ACHN (cell line): ENCODE measurements around the gene ACTR5.

Experiments used
- DNase-seq: peaks from one replicate; pipeline ENCODE4 v3.0.0-alpha.2; 2015
- in situ Hi-C: cut with HindIII; loops from 2 replicates; pipeline ENCODE4 v1.10.0; 2017; ENCODE audit warnings: low sequenced_read_pairs, low pct_ligation_motif_present, low pct_unique_long_range_greater_than_20kb

ACTR5 gene

GRCh38 chr20:38757145-38757775, 9.0 kb downstream of the ACTR5 start:
- in situ Hi-C loops, result no loop called here

GRCh38 chr20:38759106-38759505, 10.8 kb downstream of the ACTR5 start:
- no peak for DNase-seq
- in situ Hi-C loops, result no loop called here

More at GRCh38 chr20:38757145-38757775, 9.0 kb downstream of the ACTR5 start:
- DNase-seq, result no peak

DNA sequence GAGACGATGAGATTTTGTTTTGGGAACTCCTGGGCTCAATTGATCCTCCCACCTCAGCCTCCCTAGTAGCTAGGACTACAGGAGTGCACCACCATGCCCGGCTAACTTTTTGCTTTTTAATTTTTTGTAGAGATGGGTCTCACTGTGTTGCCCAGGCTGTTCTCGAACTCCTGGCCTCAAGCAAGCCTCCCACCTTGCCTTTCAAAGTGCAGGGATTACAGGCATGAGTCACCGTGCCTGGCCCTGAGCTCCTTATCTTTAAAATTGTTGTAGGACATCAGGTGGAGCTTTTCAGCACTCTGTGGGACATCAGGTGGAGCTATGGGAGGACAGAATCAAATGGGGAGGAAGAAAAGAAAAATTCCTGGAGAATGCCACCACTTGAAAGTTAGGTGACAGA, 12.7 kb downstream of the ACTR5 start:
- in situ Hi-C loops, result no loop called here
- no peak for DNase-seq

- DNase-seq, result no peak
- in situ Hi-C loops, result no loop called here
Observed at GRCh38 chr20:38762174-38762573, 13.9 kb downstream of the ACTR5 start.

GRCh38 chr20:38763616-38764015, 15.4 kb downstream of the ACTR5 start:
- in situ Hi-C loops, result no loop called here
- DNase-seq, result no peak

- in situ Hi-C loops, result no loop called here
- peak; percentile 94 for DNase-seq
Observed at GRCh38 chr20:38764567-38765318, 16.5 kb downstream of the ACTR5 start.

DNA sequence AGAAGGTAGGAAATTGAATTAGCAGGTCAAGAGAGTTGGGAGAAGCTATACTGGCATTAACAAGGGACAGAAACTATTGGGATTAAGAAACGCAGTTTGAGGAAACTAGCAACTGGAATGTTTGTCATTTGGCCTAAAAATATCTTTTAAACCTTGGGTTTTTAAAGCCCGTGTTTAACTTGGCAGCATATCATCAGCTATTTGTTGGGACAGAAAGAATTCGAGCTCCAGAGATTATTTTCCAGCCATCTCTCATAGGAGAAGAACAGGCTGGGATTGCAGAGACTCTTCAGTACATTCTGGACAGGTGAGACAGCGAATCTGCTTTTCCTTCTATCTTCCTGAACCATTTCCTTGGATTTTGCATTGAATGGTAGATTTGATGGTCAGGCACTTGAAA, 17.8 kb downstream of the ACTR5 start:
- no peak for DNase-seq
- in situ Hi-C loops, result no loop called here

GRCh38 chr20:38769376-38770295, 21.4 kb downstream of the ACTR5 start:
- in situ Hi-C loops, result no loop called here

DNA sequence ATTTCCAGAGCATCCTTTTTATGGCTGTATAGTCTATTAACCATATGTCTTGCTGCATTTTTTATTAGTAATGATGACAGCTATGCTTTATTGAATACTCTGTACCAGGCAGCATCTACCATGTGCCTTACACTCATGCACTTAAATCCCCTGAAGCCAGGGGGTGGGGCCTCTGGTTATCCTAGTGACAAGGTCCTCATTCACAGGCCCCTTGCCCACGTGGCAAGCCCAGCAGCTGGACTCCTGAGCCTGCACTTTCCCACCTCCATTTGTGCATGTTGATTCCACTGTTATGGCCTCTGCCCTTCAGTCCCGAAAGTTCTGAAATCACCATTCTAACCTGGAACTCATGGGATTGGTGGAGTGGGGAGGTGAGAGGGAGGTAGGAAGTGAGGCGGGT, 22.3 kb downstream of the ACTR5 start:
- no peak for DNase-seq
- in situ Hi-C loops, result no loop called here

More at GRCh38 chr20:38769376-38770295, 21.4 kb downstream of the ACTR5 start:
- no peak for DNase-seq

DNA sequence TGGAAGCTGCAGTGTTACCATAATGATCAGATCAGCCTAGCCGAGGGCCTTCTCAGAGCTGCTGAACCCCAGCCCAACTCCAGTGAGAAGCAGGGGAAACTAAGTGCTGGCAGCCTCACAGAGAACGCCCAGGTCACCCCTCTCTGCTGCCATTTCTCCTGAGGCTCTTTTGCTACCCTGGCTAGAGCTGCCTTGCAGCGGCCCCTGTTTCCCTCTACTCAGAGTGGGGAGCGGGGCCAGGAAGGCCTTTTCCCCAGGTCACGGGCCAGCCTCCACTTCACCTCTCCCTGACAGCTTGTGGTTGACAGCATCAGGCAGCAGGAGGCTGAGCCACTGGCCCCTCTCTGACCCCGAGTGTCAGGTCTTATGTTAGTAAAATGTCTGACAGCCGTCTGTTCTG, 22.7 kb downstream of the ACTR5 start:
- DNase-seq, result no peak
- in situ Hi-C loops, result no loop called here

GRCh38 chr20:38771621-38772020, 23.4 kb downstream of the ACTR5 start:
- in situ Hi-C loops, result no loop called here
- no peak for DNase-seq

DNA sequence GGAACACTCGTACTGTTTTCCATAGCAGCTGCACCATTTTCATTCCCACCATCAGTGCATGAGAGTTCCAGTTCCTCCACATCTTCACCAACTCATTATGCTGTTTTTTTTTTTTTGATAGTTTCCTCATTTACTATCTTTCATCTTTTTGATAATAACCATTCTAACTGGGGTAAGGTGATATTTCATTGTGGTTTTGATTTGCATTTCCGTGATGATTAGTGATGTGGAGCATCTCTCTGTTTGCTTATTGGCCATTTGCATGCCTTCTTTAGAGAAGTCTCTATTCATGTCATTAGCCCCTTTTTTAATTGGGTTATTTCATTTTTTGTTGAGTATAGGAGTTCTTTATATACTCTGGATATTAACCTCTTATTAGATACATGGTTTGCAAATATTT, 25.9 kb downstream of the ACTR5 start:
- in situ Hi-C loops, result no loop called here

DNA sequence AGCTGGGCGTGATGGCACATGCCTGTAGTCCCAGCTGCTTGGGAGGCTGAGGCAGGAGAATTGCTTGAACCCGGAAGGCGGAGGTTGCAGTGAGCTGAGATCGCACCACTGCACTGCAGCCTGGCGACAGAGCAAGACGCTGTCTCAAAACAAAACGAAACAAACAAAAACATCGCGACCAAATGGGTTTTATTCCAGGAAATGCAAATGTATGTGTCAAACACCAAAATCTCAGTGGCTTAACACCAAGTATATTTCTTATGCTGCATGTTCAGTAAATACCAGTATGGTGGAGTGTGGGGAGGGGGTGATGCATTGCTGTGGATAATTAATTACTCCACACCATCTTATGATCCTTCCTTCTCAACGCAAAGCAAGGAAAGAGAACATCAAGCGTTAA, 28.1 kb downstream of the ACTR5 start:
- in situ Hi-C loops, result no loop called here
- DNase-seq, result no peak

More for the DNA sequence above, 25.9 kb downstream of the ACTR5 start:
- no peak for DNase-seq

DNA sequence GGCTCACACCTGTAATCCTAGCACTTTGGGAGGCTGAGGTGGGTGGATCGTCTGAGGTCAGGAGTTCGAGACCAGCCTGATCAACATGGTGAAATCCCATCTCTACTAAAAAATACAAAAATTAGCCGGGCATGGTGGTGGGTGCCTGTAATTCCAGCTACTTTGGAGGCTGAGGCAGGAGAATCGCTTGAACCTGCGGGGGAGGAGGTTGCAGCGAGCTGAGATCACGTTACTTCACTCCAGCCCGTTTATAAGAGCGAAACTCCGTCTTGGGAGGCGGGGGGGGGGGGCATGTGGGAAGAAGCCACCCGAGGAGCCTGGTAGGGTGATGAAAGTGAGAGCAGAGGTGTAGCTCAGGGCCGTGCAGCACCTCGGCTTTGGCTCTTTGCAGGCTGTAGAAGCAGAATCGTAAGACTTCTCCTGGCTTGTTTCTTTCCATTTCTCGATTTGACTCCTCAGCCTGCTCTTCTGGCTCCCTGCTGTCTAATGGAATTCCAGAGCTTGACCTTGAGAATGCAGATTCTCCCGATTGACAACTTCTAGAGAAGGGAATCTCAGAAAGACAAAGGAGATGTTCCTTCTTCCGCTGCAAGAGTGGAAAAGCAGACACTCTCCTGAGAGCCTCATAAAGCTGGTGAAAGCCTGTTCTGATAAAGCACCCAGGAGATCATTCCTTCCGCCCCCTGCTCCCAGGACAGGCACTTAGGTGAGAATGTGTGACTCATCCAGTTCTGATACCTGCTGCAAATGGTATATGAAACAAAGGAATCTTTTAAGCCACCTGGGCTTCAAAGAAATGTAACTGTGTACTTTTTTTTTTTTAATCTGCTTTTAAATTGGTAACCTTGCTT, 31.2 kb downstream of the ACTR5 start:
- in situ Hi-C loops, result no loop called here
- no peak for DNase-seq

GRCh38 chr20:38782275-38782674, 34.0 kb downstream of the ACTR5 start:
- DNase-seq, result no peak
- in situ Hi-C loops, result no loop called here

- DNase-seq, result no peak
- in situ Hi-C loops, result no loop called here
Observed at GRCh38 chr20:38787870-38788269, 39.6 kb downstream of the ACTR5 start.

GRCh38 chr20:38789503-38790199, 41.4 kb downstream of the ACTR5 start:
- DNase-seq, result no peak
- in situ Hi-C loops, result no loop called here
